Measurements from ENCODE around the gene TBC1D4.

The TBC1D4 gene

GRCh38 chr13:75419656-75420055 lies 62.3 kb downstream of the TBC1D4 start:
- DNase-seq (ENCODE audit: extremely low read depth in 1 of 2, low read depth in 1 of 2) = no peak

- no peak for DNase-seq (ENCODE audit: extremely low read depth in 1 of 2, low read depth in 1 of 2)
Measured at GRCh38 chr13:75418997-75419396, 63.0 kb downstream of the TBC1D4 start.

GRCh38 chr13:75418186-75418843 lies 63.7 kb downstream of the TBC1D4 start:
- no peak for DNase-seq (ENCODE audit: extremely low read depth in 1 of 2, low read depth in 1 of 2)

GRCh38 chr13:75417656-75418055 lies 64.3 kb downstream of the TBC1D4 start:
- no peak for DNase-seq (ENCODE audit: extremely low read depth in 1 of 2, low read depth in 1 of 2)

GRCh38 chr13:75417012-75417384 lies 65.0 kb downstream of the TBC1D4 start:
- no peak for DNase-seq (ENCODE audit: extremely low read depth in 1 of 2, low read depth in 1 of 2)

- DNase-seq (ENCODE audit: extremely low read depth in 1 of 2, low read depth in 1 of 2) = no peak
Measured at GRCh38 chr13:75416327-75417011, 65.5 kb downstream of the TBC1D4 start.

GRCh38 chr13:75415694-75416093 lies 66.3 kb downstream of the TBC1D4 start:
- DNase-seq (ENCODE audit: extremely low read depth in 1 of 2, low read depth in 1 of 2) = no peak

- DNase-seq (ENCODE audit: extremely low read depth in 1 of 2, low read depth in 1 of 2) = no peak
Measured at GRCh38 chr13:75415171-75415570, 66.8 kb downstream of the TBC1D4 start.

- DNase-seq (ENCODE audit: extremely low read depth in 1 of 2, low read depth in 1 of 2) = no peak
Measured at GRCh38 chr13:75414036-75414827, 67.7 kb downstream of the TBC1D4 start.

- DNase-seq (ENCODE audit: extremely low read depth in 1 of 2, low read depth in 1 of 2) = no peak
Measured at GRCh38 chr13:75411924-75412537, 69.9 kb downstream of the TBC1D4 start.

GRCh38 chr13:75410207-75410606 lies 71.8 kb downstream of the TBC1D4 start:
- DNase-seq (ENCODE audit: extremely low read depth in 1 of 2, low read depth in 1 of 2) = no peak

- no peak for DNase-seq (ENCODE audit: extremely low read depth in 1 of 2, low read depth in 1 of 2)
Measured at GRCh38 chr13:75407998-75408397, 74.0 kb downstream of the TBC1D4 start.

GRCh38 chr13:75407473-75407872 lies 74.5 kb downstream of the TBC1D4 start:
- no peak for DNase-seq (ENCODE audit: extremely low read depth in 1 of 2, low read depth in 1 of 2)

GRCh38 chr13:75405976-75406703 lies 75.8 kb downstream of the TBC1D4 start:
- DNase-seq (ENCODE audit: extremely low read depth in 1 of 2, low read depth in 1 of 2) = no peak

- no peak for DNase-seq (ENCODE audit: extremely low read depth in 1 of 2, low read depth in 1 of 2)
Measured at GRCh38 chr13:75404726-75405125, 77.2 kb downstream of the TBC1D4 start.

GRCh38 chr13:75402787-75403186 lies 79.2 kb downstream of the TBC1D4 start:
- no peak for DNase-seq (ENCODE audit: extremely low read depth in 1 of 2, low read depth in 1 of 2)

- DNase-seq (ENCODE audit: extremely low read depth in 1 of 2, low read depth in 1 of 2) = no peak
Measured at GRCh38 chr13:75400775-75401174, 81.2 kb downstream of the TBC1D4 start.

GRCh38 chr13:75399879-75400217 lies 82.1 kb downstream of the TBC1D4 start:
- DNase-seq (ENCODE audit: extremely low read depth in 1 of 2, low read depth in 1 of 2) = no peak

GRCh38 chr13:75399168-75399878 lies 82.6 kb downstream of the TBC1D4 start:
- no peak for DNase-seq (ENCODE audit: extremely low read depth in 1 of 2, low read depth in 1 of 2)

GRCh38 chr13:75398072-75398471 lies 83.9 kb downstream of the TBC1D4 start:
- no peak for DNase-seq (ENCODE audit: extremely low read depth in 1 of 2, low read depth in 1 of 2)
